GM21367 (cell line): ENCODE results near the gene CD300LG.
"Not testable (repeated sequence)": the region's sequence is repeated elsewhere in the genome, so short reads cannot be mapped to it uniquely, and the experiment has no call there.

Experiments
- ATAC-seq: cut with Tn5 transposase; IDR thresholded peaks from one replicate; pipeline ENCODE4 v1.9.1; 2021; ENCODE audit not compliant: unreplicated experiment

CD300LG gene

DNA sequence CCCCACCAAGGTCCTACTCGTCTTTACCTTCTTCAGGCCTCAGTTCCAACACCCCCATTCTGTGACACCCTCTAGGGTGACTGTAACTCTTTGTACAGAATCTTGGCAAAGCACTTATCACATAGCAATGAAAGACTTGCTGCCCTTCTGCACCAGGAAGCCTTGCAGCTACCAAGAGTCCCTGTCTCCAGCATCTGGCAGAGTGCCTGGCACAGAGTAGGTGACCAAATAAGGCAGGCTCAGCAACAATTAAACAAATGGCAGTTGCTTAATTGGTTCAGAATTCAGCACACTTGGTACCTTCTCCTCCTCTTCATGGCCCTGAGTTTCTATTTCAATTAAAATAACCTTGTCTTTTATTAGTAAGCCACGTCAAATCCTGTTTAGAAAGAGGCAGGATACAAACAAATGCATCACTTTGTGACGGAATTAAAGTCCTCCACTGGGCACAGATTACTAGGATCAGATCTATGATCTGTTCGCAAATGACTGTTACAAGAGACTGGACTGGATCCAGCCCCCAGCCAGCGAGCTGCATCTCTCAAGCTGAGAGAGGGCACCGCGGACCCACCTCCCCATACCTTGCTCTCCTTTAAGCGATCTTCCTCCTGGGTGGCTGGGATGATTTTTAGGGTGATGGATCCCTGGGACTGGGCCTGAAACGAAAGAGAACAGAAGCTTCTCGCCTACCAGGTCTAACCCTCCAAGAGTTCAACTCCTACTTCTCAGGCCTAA, 23.5 kb upstream of the CD300LG start:
- no peak for ATAC-seq

DNA sequence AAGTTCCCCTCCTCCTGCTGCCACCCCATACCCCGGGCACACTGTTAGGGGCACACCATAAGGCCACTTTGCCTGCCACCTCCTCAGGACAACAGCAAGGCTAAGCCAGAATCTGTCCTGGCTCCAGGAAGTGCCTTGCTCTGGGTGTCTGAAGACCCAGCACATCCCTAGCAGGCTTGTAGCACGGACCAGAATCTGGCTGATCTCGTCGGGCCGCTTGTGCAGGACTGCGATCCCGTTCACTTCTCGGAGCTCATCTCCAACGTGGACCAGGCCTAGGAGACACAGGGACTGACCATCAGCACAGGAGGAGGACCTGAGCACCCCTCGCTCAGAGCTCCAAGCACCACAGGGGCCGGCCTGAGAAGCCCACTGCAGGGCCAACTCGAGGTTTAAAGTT, 21.4 kb upstream of the CD300LG start:
- ATAC-seq: no peak

- no peak for ATAC-seq
These were observed 20.8 kb upstream of the CD300LG start for GRCh38 chr17:43826206-43826605.

DNA sequence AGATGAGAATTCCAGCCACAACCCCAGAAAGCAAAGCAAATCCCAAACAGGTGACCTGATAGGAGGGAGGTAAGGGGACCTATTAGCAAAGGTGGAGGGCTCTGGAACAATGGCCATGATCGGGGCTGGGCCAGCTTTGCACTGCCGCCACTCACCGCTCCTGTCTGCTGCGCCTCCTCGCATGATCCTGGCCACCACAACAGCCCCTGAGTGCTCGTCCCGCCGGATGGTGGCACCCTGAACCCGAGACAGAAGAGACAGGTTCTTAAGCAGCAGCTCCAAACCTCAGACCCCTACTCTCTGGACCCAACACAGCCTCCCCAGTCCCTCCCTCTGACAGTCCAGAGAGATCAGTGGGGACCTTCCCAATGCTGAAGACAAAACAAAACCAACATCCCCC, 19.4 kb upstream of the CD300LG start:
- ATAC-seq: no peak

- ATAC-seq: no peak
These were observed 17.2 kb upstream of the CD300LG start for GRCh38 chr17:43829738-43830137.

DNA sequence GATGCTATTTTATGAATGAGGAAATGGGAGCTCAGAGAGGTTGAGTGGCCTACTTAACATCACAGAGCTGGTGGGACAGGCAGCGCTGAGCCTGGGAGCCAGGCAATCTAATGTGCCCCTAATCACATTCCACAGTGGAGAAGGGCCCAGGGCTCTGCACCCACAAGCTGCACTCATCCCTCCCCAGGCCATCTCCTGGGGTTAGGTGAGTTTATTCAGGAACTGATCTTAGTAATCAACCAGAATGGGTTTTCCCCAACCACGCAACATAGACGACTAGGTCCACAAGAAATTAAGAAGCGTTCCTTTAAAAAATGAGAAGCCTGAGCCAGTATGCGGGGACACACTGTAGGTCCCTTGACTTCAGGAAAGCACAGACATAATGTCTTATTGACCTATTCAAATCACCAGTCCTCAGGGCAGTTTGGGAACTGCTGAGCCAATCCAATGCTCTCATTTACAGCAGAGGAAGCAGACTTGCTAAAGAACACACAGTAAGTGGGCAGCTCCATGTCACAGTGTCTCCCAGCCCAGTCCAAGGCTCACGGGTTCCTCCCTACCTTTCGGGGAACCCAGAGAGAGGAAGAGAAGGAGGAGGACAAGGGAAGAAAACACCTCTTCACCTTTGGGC, 16.4 kb upstream of the CD300LG start:
- no peak for ATAC-seq

GRCh38 chr17:43831633-43832032, 15.3 kb upstream of the CD300LG start:
- ATAC-seq: no peak

DNA sequence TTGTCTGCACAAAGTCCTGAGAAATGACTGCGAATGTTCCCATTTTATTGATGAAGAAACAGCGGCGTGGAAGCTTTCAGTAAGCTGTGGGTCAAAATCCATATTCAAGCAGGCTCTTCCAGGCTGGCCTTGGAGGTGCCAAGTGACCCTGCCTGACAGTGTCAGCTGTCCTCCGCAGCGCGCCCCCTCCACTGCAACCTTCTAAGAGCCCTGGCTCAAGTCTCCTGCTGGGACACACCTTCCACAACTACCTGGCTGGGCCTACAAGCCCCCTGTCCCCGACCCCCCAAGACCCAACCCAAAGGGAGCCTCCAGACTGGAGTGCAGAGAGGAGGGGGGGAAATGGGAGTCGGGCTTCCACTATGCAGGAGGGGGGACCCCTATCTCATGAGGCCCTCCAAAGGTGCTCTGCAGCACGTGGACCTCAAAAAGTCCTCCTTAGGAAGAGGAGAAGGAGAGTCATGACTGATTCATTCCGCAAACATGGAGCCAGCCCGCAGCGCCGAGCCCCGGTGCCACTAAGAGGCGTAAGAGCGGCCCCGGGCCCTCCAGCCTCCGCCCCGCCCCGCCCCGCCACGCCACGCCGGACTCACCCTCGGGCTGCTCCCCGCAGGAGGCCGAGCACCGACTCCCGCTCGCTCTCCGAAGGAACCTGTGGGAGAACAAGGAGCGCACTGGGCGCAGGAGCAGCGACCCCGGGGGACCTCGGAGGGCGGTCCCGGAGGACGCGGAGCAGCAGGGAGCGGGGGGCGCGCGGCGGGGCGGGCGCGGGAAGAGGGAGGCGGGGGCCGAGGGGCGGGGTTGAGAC, 14.6 kb upstream of the CD300LG start:
- ATAC-seq: no peak

DNA sequence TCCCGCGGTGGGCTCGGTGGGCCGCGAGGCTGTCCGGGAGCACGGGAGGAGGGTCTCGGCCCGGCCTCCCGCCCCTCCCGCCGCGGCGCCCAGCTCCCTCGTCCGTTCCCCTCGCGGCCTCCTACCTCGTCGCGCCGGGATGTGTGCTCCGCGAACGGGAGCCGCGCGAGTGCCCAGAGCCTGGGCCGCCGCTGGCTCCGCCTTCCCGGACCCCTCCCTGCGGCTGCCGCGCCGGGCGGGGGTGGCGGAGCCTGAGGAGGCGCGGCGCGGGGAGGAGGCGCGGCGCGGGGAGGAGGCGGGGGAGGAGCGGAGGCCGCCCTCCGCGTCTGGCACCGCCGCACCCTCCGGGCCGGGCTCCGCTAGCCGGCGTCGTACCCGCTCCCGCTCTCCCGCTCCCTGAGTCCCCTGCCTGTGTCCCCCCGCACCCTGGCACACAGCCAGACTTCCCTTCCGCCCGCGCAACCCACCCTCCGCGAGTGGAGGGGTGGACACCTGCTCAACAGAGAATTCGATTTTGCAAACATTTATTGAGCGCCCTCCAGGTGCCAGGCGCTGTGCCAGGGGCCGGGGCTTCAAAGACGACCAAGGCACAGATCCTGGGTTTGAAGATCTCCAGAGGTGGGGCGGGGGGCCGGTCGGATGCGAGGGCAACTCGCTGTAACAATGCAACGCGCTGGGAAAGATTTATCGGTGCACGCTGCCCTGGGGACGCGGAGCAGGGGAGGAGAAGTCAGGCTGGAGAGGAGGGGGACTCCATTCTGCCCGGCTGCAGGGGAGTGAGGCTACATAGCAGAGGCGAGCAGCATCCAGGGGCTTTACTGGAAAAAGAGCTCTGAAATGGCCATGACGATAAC, 13.8 kb upstream of the CD300LG start, which contains the start of gene MPP3:
Gene MPP3 (minus strand): TSS at position 171 of the 854 bp plus-strand sequence. CDS start 1,240 bp downstream, outside the sequence.
- ATAC-seq: no peak

DNA sequence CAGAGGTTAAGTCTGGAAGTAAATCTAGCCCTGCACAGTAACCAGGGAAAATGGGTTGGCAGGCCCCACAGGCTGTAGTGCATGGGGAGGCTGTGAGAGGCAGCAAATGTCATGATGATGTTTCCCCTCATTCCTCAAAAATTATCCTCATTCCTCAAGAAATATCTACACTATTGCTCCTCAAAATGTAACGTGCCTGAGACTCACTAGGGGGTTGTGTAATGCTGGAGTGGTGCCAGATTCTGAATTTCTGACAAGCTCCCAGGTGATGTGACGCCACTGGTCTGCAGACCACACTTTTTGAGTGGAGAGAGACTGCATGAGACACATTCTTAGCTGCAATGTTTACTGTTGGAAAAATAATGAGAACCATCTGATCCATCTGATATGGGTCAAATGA, 12.9 kb upstream of the CD300LG start:
- ATAC-seq: no peak

DNA sequence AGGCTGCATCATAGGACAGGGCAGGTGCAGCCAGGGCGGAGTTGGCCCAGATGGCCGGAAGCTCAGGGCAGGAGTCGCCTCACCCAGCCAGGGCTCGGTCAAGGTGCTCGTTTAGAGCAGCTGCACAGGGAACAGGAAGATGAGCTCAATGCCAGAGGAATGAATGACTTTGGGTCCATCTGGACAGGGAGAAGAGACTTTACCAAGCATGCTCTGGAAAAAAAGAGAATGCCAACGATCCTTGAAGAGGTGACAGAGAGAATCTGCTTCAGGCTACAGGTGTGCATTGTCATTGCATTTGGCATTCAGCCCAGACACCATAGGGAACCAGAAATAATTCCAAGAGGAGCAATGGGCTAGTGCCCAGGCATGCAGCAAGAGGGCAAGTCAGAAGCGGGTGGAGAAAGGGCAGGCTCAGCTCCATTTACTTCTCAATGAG, 7.3 kb upstream of the CD300LG start:
- ATAC-seq: no peak

DNA sequence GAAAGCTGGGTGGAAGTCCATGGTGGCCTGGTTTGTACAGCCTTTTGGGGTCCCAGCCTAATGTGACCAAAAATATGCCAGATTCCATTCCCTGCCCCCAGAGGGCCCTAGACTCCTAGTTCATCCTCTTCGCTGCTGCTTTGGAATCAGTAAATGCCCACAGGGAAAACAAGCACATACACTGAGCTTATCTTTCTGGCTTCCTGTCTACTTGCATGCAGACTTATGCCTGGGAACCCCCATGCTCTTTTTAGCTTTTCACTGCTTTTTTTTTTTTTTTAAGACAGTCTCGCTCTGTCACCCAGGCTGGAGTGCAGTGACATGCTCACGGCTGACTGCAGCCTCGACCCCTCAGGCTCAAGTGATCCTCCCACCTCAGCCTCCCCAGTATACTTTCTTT, 6.2 kb upstream of the CD300LG start:
- no peak for ATAC-seq

DNA sequence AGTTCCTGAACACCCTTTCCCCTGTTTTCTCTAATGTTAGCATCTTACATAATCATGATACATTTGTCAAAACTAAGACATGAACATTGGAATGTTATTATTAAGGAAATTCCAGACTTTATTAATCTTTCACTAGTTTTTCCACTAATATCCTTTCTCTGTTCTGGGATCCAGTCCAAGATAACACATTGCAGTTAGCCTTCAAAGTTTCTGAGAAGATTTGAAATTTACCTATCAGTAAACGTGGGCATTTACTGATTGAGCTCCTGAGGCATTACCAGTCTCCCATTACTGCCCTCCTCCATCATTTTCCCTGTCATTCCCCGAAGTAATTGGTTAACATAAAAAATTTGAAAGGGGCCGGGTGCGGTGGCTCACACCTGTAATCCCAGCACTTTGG, 5.7 kb upstream of the CD300LG start:
- ATAC-seq: no peak

DNA sequence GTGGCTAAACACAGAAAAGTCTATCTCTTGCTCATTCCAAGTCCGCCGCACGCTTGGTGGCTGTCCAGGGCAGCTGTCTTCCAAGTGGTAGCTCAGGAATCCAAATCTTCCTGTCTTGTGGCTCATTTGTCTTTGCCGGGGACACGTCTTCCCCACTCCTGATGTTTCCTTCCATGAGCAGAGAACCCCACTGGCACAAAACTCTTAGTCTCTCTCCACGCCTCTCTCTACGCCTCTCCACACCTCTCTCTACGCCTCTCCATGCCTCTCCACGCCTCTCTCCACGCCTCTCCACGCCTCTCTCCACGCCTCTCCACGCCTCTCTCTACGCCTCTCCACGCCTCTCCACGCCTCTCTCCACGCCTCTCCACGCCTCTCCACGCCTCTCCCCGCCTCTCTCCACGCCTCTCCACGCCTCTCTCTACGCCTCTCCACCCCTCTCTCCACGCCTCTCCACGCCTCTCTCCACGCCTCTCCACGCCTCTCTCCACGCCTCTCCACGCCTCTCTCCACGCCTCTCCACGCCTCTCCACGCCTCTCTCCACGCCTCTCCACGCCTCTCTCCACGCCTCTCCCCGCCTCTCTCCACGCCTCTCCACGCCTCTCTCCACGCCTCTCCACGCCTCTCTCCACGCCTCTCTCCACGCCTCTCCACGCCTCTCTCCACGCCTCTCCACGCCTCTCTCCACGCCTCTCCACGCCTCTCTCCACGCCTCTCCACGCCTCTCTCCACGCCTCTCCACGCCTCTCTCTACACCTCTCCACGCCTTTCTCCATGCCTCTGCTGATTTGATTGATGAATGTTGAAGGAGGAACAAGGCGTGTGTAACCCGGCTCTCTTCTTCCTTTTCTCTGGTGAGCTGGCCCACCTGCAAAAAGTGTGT, 4.6 kb upstream of the CD300LG start:
- ATAC-seq: not testable (repeated sequence)

DNA sequence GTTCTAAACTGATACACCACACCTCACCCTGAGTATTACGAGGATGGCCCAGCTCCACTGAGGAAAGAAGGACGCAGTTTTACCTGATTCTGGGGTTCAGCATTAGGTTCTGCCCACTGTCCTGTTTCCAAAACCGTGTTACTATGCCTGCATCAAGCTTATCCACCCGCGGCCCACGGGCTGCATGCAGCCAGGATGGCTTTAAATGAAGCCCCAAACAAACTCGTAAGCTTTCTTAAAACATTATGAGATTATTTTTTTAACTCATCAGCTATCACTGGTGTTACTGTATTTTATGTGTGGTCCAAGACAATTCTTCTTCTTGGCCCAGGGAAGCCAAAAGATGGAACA, 4.0 kb upstream of the CD300LG start:
- no peak for ATAC-seq

- ATAC-seq: no peak
These were observed 2.7 kb upstream of the CD300LG start for GRCh38 chr17:43844241-43844640.

DNA sequence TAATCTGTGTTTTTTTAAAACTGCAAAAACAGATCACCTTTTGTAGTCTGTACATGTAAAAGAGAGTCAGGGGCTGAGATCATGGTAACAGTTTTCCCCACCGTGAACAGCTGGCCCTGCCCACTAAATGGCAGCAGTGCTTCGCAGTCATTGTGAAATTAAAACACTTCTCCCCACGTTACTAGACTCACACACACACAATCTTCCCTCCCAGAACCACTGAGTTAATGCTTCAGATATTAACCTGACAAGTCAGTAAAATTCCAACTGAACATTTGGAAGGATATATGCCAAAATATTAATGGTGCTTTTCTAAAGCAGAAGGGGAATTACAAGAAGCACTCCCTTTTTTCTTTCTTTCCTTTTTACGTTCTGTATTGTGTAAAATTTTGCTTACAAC, 1.2 kb upstream of the CD300LG start:
- ATAC-seq: no peak

DNA sequence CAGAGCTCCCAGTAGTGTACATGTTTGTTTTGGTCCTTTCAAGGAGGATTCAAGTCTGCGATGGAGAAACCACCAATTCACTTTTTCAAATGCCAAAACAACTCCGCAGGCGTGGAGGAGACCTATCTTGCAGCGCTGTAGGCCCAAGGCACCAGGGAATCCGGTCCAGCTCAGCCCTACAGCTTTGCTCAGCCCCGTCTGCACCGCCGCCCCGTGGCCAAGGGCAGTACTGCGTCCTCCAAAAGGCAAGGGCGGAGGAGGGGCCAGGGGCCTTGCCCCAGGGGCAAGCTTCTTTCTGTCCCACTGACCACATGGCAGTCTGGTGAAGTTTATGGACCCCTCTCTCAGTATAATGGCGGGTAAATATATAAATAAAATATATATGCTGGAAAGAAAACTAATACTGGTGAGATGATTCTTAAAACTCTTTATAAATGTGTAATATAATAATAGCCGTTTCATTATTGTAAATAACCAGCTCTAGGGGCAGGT, 709 bp upstream of the CD300LG start:
- ATAC-seq: no peak

GRCh38 chr17:43848601-43849000, 1.6 kb downstream of the CD300LG start:
- ATAC-seq: no peak

DNA sequence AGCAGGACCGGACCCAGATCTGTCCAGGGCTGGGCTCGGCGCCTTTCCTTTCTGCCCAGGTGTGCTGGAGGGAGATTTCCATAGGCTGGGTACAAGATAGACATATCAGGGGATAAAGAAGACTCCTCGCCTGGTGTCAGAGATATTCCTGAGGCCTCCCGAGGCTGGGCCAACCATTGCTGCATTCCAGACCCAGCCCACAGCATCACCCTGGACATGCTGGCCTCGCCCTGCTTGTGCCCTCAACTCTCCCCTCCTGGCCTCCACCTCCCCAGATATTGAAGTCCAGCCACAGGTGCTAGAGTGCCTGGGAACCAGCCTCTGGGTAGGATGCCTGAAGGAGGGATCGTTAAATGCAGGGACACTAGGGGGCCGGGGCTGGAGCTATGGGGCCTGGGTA, 2.1 kb downstream of the CD300LG start:
- ATAC-seq: no peak
